H1 (cell line): Measurements from ENCODE around the gene RRP1B.

Experiments
- CBX5 ChIP-seq: fragments of 300-800, 300-1000 bp; sonication (generic); IDR thresholded peaks from 2 replicates; pipeline ENCODE4 v1.7.1; 2016; ENCODE audit warnings: antibody characterized with exemption, low read length, low read depth
- EGR1 ChIP-seq: IDR thresholded peaks from 2 replicates; pipeline ENCODE4 v1.6.1; 2011; ENCODE audit warnings: low read depth, low read length, borderline replicate concordance
- GABPA ChIP-seq: IDR thresholded peaks from 2 replicates; pipeline ENCODE4 v1.6.1; 2011; ENCODE audit warnings: mild to moderate bottlenecking, low read length, moderate library complexity, borderline replicate concordance; ENCODE audit not compliant: insufficient read depth
- GTF2F1 ChIP-seq: IDR thresholded peaks from 2 replicates; pipeline ENCODE4 v1.6.1; 2012; ENCODE audit warnings: low read depth, low read length, improper control_type of control experiment, borderline replicate concordance
- HDAC6 ChIP-seq: IDR thresholded peaks from one replicate; pipeline ENCODE4 v1.7.1; 2012; ENCODE audit warnings: low read depth, mild to moderate bottlenecking, inconsistent platforms, low read length, moderate library complexity
- NRF1 ChIP-seq: IDR thresholded peaks from 2 replicates; pipeline ENCODE4 v1.6.1; 2011; ENCODE audit warnings: mild to moderate bottlenecking, low read depth, low read length, improper control_type of control experiment
- POLR2A ChIP-seq, 2 experiments: IDR thresholded peaks; 1 replicate in 1 of 2; 2 replicates in 1 of 2; pipeline ENCODE4 v1.6.1; 2011; ENCODE audit warnings: low read depth in 2 of 2, low read length in 2 of 2, mild to moderate bottlenecking in 2 of 2; ENCODE audit errors: control extremely low read depth in 1 of 2
- RAD21 ChIP-seq, 2 experiments: IDR thresholded peaks in 1 of 2; conservative IDR thresholded peaks in 1 of 2; 2 replicates each; pipeline ENCODE4 v1.6.1; 2011; ENCODE audit warnings: low read depth in 2 of 2, low read length in 2 of 2, improper control_type of control experiment in 1 of 2, inconsistent platforms in 1 of 2, mild to moderate bottlenecking in 1 of 2, moderate library complexity in 1 of 2
- SIN3A ChIP-seq, 2 experiments: IDR thresholded peaks in 1 of 2; conservative IDR thresholded peaks in 1 of 2; 2 replicates each; pipeline ENCODE4 v1.6.1; 2011 to 2012; ENCODE audit warnings: low read length in 2 of 2, improper control_type of control experiment in 1 of 2, low read depth in 1 of 2, mild to moderate bottlenecking in 1 of 2
- SP1 ChIP-seq: IDR thresholded peaks from 2 replicates; pipeline ENCODE4 v1.6.1; 2011; ENCODE audit warnings: low read depth, low read length
- TAF1 ChIP-seq: IDR thresholded peaks from 2 replicates; pipeline ENCODE4 v1.6.1; 2011; ENCODE audit warnings: mild to moderate bottlenecking, low read depth, low read length
- TF ChIP-seq, protein P1 (sequence below), 3 experiments: IDR thresholded peaks; 1 replicate in 2 of 3; 2 replicates in 1 of 3; pipeline versions ENCODE4 v1.5.1 to v1.6.1; 2011; ENCODE audit warnings: low read length in 3 of 3, mild to moderate bottlenecking in 3 of 3, inconsistent platforms in 2 of 3, low read depth in 1 of 3, moderate library complexity in 1 of 3; ENCODE audit not compliant: insufficient read depth in 1 of 3; ENCODE audit errors: control extremely low read depth in 1 of 3
- TF ChIP-seq, protein P2 (sequence below): IDR thresholded peaks from 2 replicates; pipeline ENCODE4 v1.6.1; 2012; ENCODE audit warnings: inconsistent platforms
- TF ChIP-seq, protein P3 (sequence below): IDR thresholded peaks from 2 replicates; pipeline ENCODE4 v1.6.1; 2011; ENCODE audit warnings: low read length, improper control_type of control experiment

DNA sequence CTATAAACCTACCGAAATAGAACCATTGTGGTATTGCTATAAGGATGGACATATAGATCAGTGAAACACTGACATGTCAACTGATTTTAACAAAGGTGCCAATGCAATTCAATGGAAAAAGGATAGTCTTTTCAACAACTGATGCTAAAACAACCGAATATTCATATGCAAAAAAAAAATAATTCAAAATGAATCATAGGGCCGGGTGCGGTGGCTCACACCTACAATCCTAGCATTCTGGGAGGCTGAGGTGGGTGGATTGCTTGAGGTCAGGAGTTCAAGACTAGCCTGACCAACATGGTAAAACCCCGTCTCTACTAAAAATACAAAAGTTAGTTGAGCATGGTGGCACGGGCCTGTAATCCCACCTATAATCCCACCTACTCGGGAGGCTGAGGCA is 23.9 kb upstream of the RRP1B start:
- TF ChIP-seq, protein P1, sequence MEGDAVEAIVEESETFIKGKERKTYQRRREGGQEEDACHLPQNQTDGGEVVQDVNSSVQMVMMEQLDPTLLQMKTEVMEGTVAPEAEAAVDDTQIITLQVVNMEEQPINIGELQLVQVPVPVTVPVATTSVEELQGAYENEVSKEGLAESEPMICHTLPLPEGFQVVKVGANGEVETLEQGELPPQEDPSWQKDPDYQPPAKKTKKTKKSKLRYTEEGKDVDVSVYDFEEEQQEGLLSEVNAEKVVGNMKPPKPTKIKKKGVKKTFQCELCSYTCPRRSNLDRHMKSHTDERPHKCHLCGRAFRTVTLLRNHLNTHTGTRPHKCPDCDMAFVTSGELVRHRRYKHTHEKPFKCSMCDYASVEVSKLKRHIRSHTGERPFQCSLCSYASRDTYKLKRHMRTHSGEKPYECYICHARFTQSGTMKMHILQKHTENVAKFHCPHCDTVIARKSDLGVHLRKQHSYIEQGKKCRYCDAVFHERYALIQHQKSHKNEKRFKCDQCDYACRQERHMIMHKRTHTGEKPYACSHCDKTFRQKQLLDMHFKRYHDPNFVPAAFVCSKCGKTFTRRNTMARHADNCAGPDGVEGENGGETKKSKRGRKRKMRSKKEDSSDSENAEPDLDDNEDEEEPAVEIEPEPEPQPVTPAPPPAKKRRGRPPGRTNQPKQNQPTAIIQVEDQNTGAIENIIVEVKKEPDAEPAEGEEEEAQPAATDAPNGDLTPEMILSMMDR (IDR thresholded peaks at IDR 0.05; ENCODE audit: control extremely low read depth in 1 of 3, insufficient read depth in 1 of 3, low read depth in 1 of 3, low read length in 3 of 3), result no peak
- TF ChIP-seq RAD21 (IDR thresholded peaks at IDR 0.05 in 1 of 2, conservative IDR thresholded peaks at IDR 0.05 in 1 of 2; ENCODE audit: low read depth in 2 of 2, low read length in 2 of 2) (no peak), GABPA (no peak), TAF1 (no peak), CBX5 (no peak), SP1 (no peak), EGR1 (no peak), POLR2A (IDR thresholded peaks at IDR 0.05; ENCODE audit: control extremely low read depth in 1 of 2, low read depth in 2 of 2, low read length in 2 of 2) (no peak), HDAC6 (no peak), GTF2F1 (no peak), SIN3A (conservative IDR thresholded peaks at IDR 0.05 in 1 of 2, IDR thresholded peaks at IDR 0.05 in 1 of 2; ENCODE audit: low read depth in 1 of 2, low read length in 2 of 2) (no peak), NRF1 (no peak)
- TF ChIP-seq, protein P2, sequence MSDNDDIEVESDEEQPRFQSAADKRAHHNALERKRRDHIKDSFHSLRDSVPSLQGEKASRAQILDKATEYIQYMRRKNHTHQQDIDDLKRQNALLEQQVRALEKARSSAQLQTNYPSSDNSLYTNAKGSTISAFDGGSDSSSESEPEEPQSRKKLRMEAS, result no peak
- TF ChIP-seq, protein P3, sequence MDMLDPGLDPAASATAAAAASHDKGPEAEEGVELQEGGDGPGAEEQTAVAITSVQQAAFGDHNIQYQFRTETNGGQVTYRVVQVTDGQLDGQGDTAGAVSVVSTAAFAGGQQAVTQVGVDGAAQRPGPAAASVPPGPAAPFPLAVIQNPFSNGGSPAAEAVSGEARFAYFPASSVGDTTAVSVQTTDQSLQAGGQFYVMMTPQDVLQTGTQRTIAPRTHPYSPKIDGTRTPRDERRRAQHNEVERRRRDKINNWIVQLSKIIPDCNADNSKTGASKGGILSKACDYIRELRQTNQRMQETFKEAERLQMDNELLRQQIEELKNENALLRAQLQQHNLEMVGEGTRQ, result no peak
